ENCODE measurements around the gene HOXC9.
"Not testable (repeated sequence)": the region's sequence is repeated elsewhere in the genome, so short reads cannot be mapped to it uniquely, and the experiment has no call there.

HOXC9 gene

DNA sequence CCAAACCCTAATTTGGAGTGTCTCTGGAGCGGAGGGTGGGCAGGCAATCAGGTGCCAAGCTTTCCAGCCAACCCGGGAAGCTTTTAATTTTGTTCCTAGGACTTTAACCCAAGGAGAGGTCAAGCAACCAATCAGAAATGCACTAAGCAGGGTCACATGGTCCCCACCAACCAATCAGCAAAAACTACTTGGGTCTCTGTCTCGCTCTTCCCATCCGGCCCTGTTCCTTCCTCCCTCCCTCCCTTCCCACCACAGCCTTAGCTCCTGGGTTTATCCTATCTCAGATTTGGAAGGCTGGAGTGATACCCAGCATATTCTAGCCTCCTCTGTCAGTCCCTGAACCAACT lies 40.2 kb downstream of the HOXC9 start:
- no peak for DNase-seq

DNA sequence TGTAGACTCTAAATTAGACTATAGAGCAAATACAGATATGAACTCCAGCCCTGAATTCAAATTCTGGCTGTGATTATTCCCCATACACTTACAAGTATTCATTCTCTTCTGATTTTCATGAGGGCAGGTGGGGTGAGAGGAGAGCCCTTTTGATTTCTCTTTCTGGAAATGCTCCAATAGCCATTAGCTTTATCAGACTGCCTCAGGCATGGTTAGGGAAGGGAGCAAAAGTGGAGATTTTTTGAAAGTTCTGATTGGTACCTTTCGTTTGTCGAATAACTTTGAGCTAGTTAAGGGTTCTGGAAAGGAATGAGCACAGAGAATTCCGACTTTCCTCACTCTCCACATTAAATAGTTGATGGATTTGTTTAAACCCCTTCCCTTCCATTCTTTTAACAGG lies 40.7 kb downstream of the HOXC9 start:
- no peak for DNase-seq

DNA sequence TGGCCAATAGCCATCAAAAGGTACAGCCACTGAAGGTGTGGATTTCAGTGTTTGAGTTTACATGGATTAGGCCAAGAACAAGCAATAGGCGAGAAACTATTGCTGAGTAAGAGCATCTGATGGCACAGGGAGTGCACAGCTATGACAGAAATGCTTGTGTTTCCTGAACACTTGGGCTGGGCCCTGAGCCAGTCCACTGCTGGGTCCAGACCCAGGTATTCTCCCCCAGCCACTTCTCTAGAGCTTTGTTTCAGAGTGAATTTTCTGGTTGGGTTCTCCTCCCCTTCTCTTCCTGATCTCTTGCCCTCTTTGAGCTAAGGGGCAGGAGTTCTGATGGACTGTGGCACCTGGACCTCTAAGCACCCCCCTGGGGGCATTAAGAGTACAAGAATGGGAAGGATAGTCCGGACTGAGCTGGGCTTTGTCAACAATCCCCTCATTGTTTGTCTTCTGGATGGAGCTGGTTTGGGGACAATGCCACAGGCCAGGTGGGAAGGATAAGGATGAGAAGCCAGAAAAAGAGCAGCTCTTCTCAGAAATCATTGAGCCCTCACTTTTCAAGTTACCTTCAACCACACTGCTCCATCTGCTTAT lies 41.2 kb downstream of the HOXC9 start:
- DNase-seq: no peak

DNA sequence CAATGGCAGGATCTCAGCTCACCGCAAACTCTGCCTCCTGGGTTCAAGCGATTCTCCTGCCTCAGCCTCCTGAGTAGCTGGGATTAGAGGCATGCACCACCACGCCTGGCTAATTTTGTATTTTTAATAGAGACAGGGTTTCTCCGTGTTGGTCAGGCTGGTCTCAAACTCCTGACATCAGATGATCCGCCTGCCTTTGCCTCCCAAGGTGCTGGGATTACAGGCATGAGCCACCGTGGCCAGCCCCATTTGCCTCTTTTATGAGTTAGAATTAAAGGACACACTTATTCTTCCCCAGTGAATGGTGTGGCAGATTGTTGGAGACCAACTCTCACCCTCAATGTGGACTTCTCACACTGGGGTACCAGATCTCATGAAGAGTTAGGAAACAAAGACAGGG lies 42.1 kb downstream of the HOXC9 start:
- not testable (repeated sequence) for DNase-seq

GRCh38 chr12:54042970-54043853 lies 43.3 kb downstream of the HOXC9 start:
- DNase-seq: no peak

DNA sequence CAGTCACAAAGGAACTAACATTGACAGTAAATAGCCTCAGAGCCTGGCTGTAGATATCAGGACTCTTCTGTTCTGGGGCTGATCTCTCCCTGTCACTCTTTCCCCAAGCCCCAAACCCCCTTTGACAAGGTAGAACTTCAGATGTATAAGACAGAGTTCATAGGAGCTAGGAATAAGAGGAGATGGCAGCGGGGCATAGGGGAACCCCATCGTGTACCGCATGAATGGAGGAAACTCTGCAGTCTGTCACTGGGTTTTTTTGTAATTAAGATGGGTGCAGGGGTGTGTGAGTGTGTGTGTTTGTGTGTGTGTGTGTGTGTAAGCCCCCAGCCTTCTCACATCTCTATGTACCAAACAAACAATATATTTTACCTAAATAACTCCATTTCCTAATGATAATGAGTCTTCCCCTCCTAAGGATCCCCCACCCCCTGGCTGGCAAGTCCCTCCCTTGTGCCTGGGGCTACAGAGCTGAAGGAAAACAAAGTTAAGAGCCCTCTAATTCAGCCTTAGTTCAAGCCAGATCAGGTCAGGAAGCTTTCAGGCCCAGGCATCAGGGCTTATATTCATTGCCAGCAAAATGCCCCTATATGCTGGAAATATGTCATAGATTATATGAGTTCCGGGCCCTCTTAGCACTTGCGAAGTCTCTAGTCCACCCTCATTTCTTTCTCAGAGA lies 44.6 kb downstream of the HOXC9 start:
- DNase-seq: no peak

DNA sequence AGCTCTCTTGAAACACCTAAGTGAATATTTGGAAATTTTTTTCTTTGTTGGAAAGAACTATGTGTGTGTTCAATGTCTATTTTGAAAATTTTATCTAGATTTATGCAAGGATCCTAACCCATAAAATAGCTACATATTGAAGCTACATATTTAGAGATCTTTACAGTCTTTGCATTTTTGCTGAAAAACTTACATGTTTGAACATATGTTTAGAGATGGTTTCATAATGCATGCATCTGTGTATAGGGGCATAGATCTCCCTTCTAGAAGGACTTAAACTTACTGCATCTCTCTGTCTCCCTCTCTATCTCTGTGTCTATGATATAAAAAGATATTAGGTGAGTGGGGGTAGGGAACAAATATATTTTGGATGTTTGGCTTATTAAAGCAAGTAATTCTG lies 45.4 kb downstream of the HOXC9 start:
- DNase-seq: no peak

GRCh38 chr12:54045868-54046521 lies 46.0 kb downstream of the HOXC9 start:
- DNase-seq: no peak

DNA sequence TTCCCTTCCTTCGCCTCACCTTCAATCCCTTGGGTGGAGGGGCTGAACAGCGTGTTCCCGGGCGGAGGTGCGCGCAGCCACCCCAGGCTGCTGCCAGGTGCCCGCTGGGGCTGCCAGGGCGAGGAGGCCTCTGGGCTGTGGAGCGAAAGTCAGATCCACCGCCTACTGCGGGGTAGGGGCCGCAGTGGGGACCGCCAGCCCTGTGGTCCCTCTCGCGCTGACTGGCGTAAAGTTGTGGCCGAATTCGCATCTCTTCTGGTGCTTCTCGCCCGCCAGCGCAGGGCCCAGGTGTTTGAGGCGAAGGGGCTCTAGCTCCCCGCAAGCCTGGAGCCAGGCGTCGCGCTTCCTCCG lies 46.8 kb downstream of the HOXC9 start:
- no peak for DNase-seq

GRCh38 chr12:54047160-54047963 lies 47.4 kb downstream of the HOXC9 start:
- DNase-seq: no peak

DNA sequence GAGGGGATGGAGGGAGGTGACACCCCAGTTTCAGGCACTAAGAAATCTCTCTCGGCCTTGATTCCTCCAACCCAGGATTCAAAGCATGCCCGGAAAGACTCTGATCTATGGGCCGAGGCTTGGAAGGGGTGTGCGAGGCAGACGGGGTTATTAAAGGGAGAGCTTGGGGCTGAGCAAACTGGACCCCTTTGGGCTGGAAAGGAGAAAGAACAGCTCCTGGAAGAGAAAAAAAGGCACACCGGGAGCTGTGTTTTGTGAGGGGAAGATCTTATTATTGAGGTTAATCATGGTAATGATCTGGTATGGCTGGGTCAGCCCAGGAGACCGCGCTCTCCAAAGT lies 48.0 kb downstream of the HOXC9 start:
- DNase-seq: no peak

GRCh38 chr12:54048406-54049093 lies 48.6 kb downstream of the HOXC9 start:
- DNase-seq: no peak

- DNase-seq: no peak
These were observed 49.1 kb downstream of the HOXC9 start for GRCh38 chr12:54049108-54049507.

DNA sequence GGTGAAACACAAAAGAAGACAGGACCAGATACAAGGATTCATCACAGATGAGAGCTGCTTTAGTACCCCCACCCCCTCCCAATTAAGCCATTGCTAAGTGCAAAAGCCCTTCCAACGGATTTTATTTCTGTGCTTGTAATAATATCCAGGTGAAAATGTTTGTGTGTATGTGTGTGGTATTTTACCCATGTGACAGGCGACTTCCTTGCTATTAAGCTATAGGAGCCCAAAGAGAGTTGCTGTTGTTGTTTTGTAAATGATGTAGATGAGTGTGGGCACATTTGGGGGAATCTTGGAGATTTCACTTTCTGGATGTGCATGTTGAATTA lies 50.5 kb downstream of the HOXC9 start:
- no peak for DNase-seq

DNA sequence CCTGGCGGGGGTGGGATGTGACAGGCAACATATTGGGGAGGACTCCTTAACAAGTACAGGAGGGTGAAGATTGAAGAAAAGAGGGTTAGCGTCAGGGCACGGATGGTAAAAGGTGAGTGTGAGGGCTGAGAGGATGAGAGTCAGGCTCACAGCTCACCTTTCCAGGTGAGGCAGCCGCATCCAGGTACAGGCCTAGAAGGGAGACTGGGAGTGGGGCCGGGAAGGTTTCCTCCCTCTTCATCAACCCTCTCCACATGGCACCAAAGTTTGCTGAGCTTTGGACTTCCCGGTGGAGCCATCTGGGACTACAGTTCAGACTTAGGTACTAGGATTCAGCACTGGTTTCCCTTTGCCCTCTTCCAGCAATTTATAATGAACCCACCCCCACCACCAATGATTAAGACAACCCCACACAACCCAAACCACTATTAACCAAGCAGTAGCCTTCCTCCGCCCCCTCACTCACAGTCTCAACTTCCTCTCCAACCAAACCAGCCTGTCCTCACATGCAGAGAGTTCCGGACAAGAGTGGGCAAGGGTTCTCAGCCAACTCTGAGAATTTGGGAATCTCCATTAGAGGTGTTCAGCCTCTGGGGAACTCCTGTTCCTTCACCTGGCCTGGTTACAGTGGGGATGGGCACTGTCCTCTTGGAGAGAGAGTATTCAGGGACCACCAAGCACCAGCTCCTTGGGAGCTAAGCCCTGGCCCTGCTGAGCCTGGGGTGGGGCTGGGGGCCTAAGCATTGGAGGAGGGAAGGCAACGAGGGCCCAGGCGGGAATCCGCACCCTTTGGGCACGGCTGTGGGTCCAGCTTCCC lies 51.3 kb downstream of the HOXC9 start:
- no peak for DNase-seq

- DNase-seq: no peak
These were observed 52.0 kb downstream of the HOXC9 start for GRCh38 chr12:54051874-54052437.

- DNase-seq: no peak
These were observed 52.6 kb downstream of the HOXC9 start for GRCh38 chr12:54052438-54053002.

All from fibroblast of skin of scalp (primary cell).